Caco-2 (cell line): Measurements from ENCODE around the gene PPARG. TPM values are rescaled to one million over a fixed set of nuclear protein-coding genes. Genes with fewer than 3 reads are reported as not detected.
"Not testable (repeated sequence)": the region's sequence is repeated elsewhere in the genome, so short reads cannot be mapped to it uniquely, and the experiment has no call there.

Experiments
- BruUV-seq: library from RNA; stranded (reverse); fragments of 400-500 nt; replicated peaks from 2 replicates; lab custom pipeline; 2021; lab: Mats Ljungman, UMichigan
- CTCF ChIA-PET: fragments of 300-600 bp; sonication (Branson Sonifier 250); formaldehyde crosslinking; loops from one replicate; lab custom pipeline; 2022; ENCODE audit warnings: antibody characterized with exemption; lab: Charles Lee
- POLR2A ChIA-PET: fragments of 300-600 bp; sonication (Branson Sonifier 250); formaldehyde crosslinking; loops from one replicate; lab custom pipeline; 2022; ENCODE audit warnings: antibody characterized with exemption; lab: Charles Lee
- DNase-seq, 2 experiments: peaks; one replicate each; pipeline versions ENCODE4 v3.0.0 to v3.0.0-alpha.2; 2020 to 2022
- H3K27me3 ChIP-seq: replicated peaks from 2 replicates; pipeline ENCODE4 v1.6.0; 2011; ENCODE audit warnings: low read length; ENCODE audit not compliant: control insufficient read depth, insufficient read depth
- H3K36me3 ChIP-seq: 2 replicates; pipeline ENCODE4 v1.5.1; 2011; ENCODE audit warnings: low read length; ENCODE audit not compliant: control insufficient read depth, insufficient read depth
- H3K4me1 ChIP-seq: fragments of 250-450 bp; sonication (Bioruptor Pico); 2 replicates; pipeline ENCODE4 v1.5.1; 2020; ENCODE audit warnings: mild to moderate bottlenecking
- H3K4me3 ChIP-seq: 2 replicates; pipeline ENCODE4 v1.5.1; 2011; ENCODE audit warnings: low read depth, mild to moderate bottlenecking, control low read depth, low read length
- H3K9me3 ChIP-seq: fragments of 250-450 bp; sonication (Bioruptor Pico); 2 replicates; pipeline ENCODE4 v1.5.1; 2020; ENCODE audit warnings: mild to moderate bottlenecking, moderate library complexity
- H3K27ac Mint-ChIP-seq: one replicate; pipeline ENCODE4 v1.8.0; 2022; ENCODE audit warnings: mixed read lengths; ENCODE audit not compliant: unreplicated experiment
- H3K27me3 Mint-ChIP-seq: one replicate; pipeline ENCODE4 v1.8.0; 2022; ENCODE audit warnings: mixed read lengths; ENCODE audit not compliant: insufficient read depth, unreplicated experiment
- H3K36me3 Mint-ChIP-seq: one replicate; pipeline ENCODE4 v1.8.0; 2022; ENCODE audit warnings: mild to moderate bottlenecking, mixed read lengths; ENCODE audit not compliant: insufficient read depth, unreplicated experiment
- H3K4me1 Mint-ChIP-seq: one replicate; pipeline ENCODE4 v1.8.0; 2022; ENCODE audit warnings: low read depth, mixed read lengths; ENCODE audit not compliant: unreplicated experiment
- H3K4me3 Mint-ChIP-seq: one replicate; pipeline ENCODE4 v1.8.0; 2022; ENCODE audit warnings: mild to moderate bottlenecking, moderate library complexity, mixed read lengths; ENCODE audit not compliant: unreplicated experiment
- H3K9me3 Mint-ChIP-seq: one replicate; pipeline ENCODE4 v1.8.0; 2022; ENCODE audit warnings: mixed read lengths; ENCODE audit not compliant: unreplicated experiment
- CTCF ChIP-seq, 2 experiments: fragments of 200-600 bp in 1 of 2; IDR thresholded peaks; 1 replicate in 1 of 2; 2 replicates in 1 of 2; pipeline versions ENCODE4 v1.5.1 to v1.8.0; 2011 to 2022; ENCODE audit warnings: antibody characterized with exemption in 1 of 2, control low read depth in 1 of 2, inconsistent platforms in 1 of 2, low read depth in 1 of 2, low read length in 1 of 2, mild to moderate bottlenecking in 1 of 2, moderate library complexity in 1 of 2; ENCODE audit not compliant: insufficient read depth in 1 of 2, severe bottlenecking in 1 of 2, unreplicated experiment in 1 of 2
- intact Hi-C: fragments of 100-400 bp; cut with micrococcal nuclease; formaldehyde crosslinking; loops from one replicate; pipeline ENCODE4 v1.10.0; 2022; ENCODE audit not compliant: unreplicated experiment
- total RNA-seq: library from RNA; stranded (reverse); gene quantifications from 2 replicates; pipeline ENCODE4 v1.2.3, GENCODE V29; 2022

PPARG gene
- total RNA-seq, 1 experiment from 2014 or later: 15.6 TPM

- Mint-ChIP-seq H3K27ac (no peak overlapping the region), H3K4me1 (no peaks in the 10 kb centered on the region), H3K4me3 (no peak overlapping the region), H3K27me3 (no peaks in the 10 kb centered on the region), H3K36me3 (no peaks in the 10 kb centered on the region), H3K9me3 (no peaks in the 10 kb centered on the region)
- ChIA-PET CTCF (no interaction called here), POLR2A (no interaction called here)
- intact Hi-C loops: no loop called here
- H3K9me3 ChIP-seq: no peaks in the 10 kb centered on the region
- no peak overlapping the region for H3K4me3 ChIP-seq
- H3K36me3 ChIP-seq: no peaks in the 10 kb centered on the region
- DNase-seq: no peak
- H3K27me3 ChIP-seq: no peaks in the 10 kb centered on the region
- H3K4me1 ChIP-seq: 0 out of 2 replicates have a peak, but pooled peaks cover 2% of the 10 kb centered on the region
- BruUV-seq: no TSS peak
- TF ChIP-seq CTCF (IDR thresholded peaks at IDR 0.05; ENCODE audit: insufficient read depth in 1 of 2, low read depth in 1 of 2, low read length in 1 of 2, severe bottlenecking in 1 of 2, unreplicated experiment in 1 of 2): no peak
These were observed 167.6 kb downstream of the PPARG start for GRCh38 chr3:12456441-12456840.

DNA sequence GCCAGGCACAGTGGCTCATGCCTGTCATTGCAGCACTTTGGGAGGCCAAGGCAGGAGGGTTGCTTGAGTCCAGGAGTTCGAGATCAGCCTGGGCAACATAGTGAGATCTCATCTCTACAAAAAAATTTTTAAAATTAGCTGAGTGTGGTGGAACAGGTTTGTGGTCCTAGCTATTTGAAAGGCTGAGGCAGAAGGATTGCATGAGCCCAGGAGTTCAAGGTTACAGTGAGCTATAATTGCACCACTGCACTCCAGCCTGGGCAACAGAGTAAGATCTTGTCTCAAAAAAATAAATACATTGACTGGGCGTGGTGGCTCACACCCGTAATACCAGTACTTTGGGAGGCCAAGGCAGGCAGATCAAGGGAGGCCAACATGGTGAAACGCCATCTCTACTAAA is 168.5 kb downstream of the PPARG start:
- H3K4me1 Mint-ChIP-seq, POLR2A ChIA-PET, CTCF ChIA-PET, H3K36me3 ChIP-seq, H3K27me3 Mint-ChIP-seq, H3K9me3 Mint-ChIP-seq, H3K9me3 ChIP-seq, H3K36me3 Mint-ChIP-seq, intact Hi-C loops, BruUV-seq, DNase-seq, H3K4me3 Mint-ChIP-seq, H3K27ac Mint-ChIP-seq, H3K27me3 ChIP-seq, H3K4me3 ChIP-seq: not testable (repeated sequence)
- peaks cover 11% of the 10 kb centered on the region; the same call in 1 of the 2 replicates for H3K4me1 ChIP-seq

DNA sequence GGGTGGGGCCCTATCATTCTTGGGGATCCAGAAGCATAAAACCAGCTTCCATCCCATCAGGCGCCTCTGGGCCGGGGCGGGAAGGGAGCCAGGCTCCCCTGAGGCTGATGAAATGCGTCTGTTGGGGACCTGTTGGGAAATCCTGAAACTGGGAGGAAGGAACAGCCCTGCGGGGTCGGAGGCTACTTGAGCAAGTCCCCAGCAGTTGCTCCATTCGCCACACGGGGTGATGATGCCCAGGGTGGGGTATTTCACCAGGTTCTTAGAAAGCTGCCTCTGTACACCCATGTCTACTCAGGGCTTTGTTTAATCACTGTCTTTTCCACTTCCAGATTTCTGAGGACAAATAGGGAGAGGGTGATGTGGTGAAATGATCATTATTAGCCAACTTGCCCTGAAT is 170.0 kb downstream of the PPARG start:
- no TSS peak for BruUV-seq
- Mint-ChIP-seq H3K4me1 (no peaks in the 10 kb centered on the region), H3K27me3 (no peaks in the 10 kb centered on the region), H3K36me3 (no peaks in the 10 kb centered on the region), H3K9me3 (no peaks in the 10 kb centered on the region), H3K27ac (no peak overlapping the region), H3K4me3 (no peak overlapping the region)
- POLR2A ChIA-PET: no interaction called here
- no peak overlapping the region for H3K4me3 ChIP-seq
- intact Hi-C loops: no loop called here
- no peaks in the 10 kb centered on the region for H3K27me3 ChIP-seq
- CTCF ChIA-PET: no interaction called here
- H3K4me1 ChIP-seq: peaks cover 20% of the 10 kb centered on the region
- DNase-seq: no peak
- H3K9me3 ChIP-seq: no peaks in the 10 kb centered on the region
- no peaks in the 10 kb centered on the region for H3K36me3 ChIP-seq
- no peak for TF ChIP-seq CTCF (IDR thresholded peaks at IDR 0.05; ENCODE audit: insufficient read depth in 1 of 2, low read depth in 1 of 2, low read length in 1 of 2, severe bottlenecking in 1 of 2, unreplicated experiment in 1 of 2)

DNA sequence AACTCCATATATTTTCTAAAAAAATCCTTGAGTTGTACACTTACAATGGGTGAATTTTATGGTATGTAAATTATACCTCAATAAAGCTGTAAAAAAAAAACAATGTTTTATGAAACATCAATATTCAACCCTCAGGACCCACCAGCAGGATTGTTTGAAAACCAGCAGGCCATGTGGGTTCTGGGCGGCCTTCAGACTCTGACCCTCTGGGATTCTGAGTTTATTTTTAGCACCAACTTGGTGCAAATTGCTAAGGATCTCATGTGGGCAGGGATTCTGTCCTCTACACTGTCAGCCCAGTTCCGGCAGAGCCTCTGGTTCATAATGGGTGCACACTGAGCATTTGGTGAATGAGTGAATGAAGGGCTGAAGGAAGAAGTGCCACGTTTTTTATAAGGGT is 171.3 kb downstream of the PPARG start:
- Histone ChIP-seq H3K4me3 (no peak overlapping the region), H3K27me3 (no peaks in the 10 kb centered on the region), H3K4me1 (peaks cover 20% of the 10 kb centered on the region), H3K36me3 (no peaks in the 10 kb centered on the region), H3K9me3 (no peaks in the 10 kb centered on the region)
- ChIA-PET POLR2A (no interaction called here), CTCF (no interaction called here)
- no peaks in the 10 kb centered on the region for H3K27me3 Mint-ChIP-seq
- no peaks in the 10 kb centered on the region for H3K9me3 Mint-ChIP-seq
- DNase-seq: no peak
- intact Hi-C loops: no loop called here
- no peaks in the 10 kb centered on the region for H3K4me1 Mint-ChIP-seq
- H3K4me3 Mint-ChIP-seq: no peak overlapping the region
- no peak for TF ChIP-seq CTCF (IDR thresholded peaks at IDR 0.05; ENCODE audit: insufficient read depth in 1 of 2, low read depth in 1 of 2, low read length in 1 of 2, severe bottlenecking in 1 of 2, unreplicated experiment in 1 of 2)
- no peaks in the 10 kb centered on the region for H3K36me3 Mint-ChIP-seq
- H3K27ac Mint-ChIP-seq: no peak overlapping the region
- BruUV-seq: no TSS peak
